ENCODE data around the gene PCDHB4. TPM values are rescaled to one million over a fixed set of nuclear protein-coding genes. Genes with fewer than 3 reads are reported as not detected.

PCDHB4 gene
- total and polyA plus RNA-seq, 2 of the 4 experiments (the other 2 are of a cell fraction) = 0.03 TPM; not detected in 1

GRCh38 chr5:141119250-141119649 is 2.4 kb upstream of the PCDHB4 start:
- in situ Hi-C loops (cut with MboI; ENCODE audit: low sequenced_read_pairs) = no loop called here
- dilution Hi-C loops (cut with HindIII; ENCODE audit: low sequenced_read_pairs, unreplicated experiment) = no loop called here
- Histone ChIP-seq H3K4ac (ENCODE audit: low read depth, low read length) (no peak overlapping the region), H3K4me3 (ENCODE audit: insufficient read depth, low read depth, low read length) (no peak overlapping the region), H3K27ac (ENCODE audit: insufficient read depth, low read length) (no peak overlapping the region), H3K36me3 (ENCODE audit: control insufficient read depth, insufficient read depth, low read length) (no peaks in the 10 kb centered on the region), H2BK20ac (ENCODE audit: low read depth, low read length) (no peak overlapping the region), H3K4me1 (ENCODE audit: control insufficient read depth, insufficient read depth, low read length) (no peaks in the 10 kb centered on the region), H2BK15ac (ENCODE audit: low read depth, low read length) (no peak overlapping the region), H3K9me3 (ENCODE audit: control insufficient read depth, insufficient read depth, low read length) (peaks cover 12% of the 10 kb centered on the region), H4K20me1 (ENCODE audit: insufficient read depth, low read length) (no peaks in the 10 kb centered on the region), H2AFZ (replicated peaks; ENCODE audit: low read length, poor library complexity) (no peak overlapping the region), H3K23ac (ENCODE audit: low read depth, low read length) (no peak overlapping the region), H3K9me1 (ENCODE audit: insufficient read depth, low read length) (no peaks in the 10 kb centered on the region), H3K18ac (ENCODE audit: low read depth, low read length) (no peak overlapping the region), H2BK5ac (ENCODE audit: low read depth, low read length, poor library complexity, severe bottlenecking) (no peak overlapping the region), H4K5ac (ENCODE audit: low read depth, low read length) (no peak overlapping the region), H3K14ac (replicated peaks; ENCODE audit: low read depth, low read length) (no peak overlapping the region), H3K27me3 (ENCODE audit: control insufficient read depth, insufficient read depth, low read length) (no peaks in the 10 kb centered on the region), H4K91ac (ENCODE audit: insufficient read depth, low read depth, low read length) (no peak overlapping the region), H3K79me1 (ENCODE audit: low read depth in 1 of 2, low read length in 2 of 2) (no peaks in the 10 kb centered on the region), H4K8ac (ENCODE audit: low read depth in 2 of 2, low read length in 2 of 2) (no peak overlapping the region), H2AK5ac (ENCODE audit: low read depth, low read length) (no peak overlapping the region), H2BK120ac (ENCODE audit: low read depth, low read length) (no peak overlapping the region), H2AK9ac (replicated peaks; ENCODE audit: low read depth, low read length, poor library complexity) (no peak overlapping the region), H3K56ac (ENCODE audit: extremely low read depth, insufficient read depth, low read length) (no peak overlapping the region), H3K9ac (ENCODE audit: low read depth, low read length) (no peak overlapping the region), H3K4me2 (ENCODE audit: low read depth, low read length) (no peak overlapping the region)
- BruUV-seq (replicated peaks) = no TSS peak
- intact Hi-C loops (cut with micrococcal nuclease) = no loop called here
- ChIA-PET POLR2A (ENCODE audit: unreplicated experiment) (no interaction called here), CTCF (no interaction called here)
- ATAC-seq (ENCODE audit: low read depth) (no peak), DNase-seq (no peak)
- TF ChIP-seq USF2 (IDR thresholded peaks at IDR 0.05; ENCODE audit: low read depth, low read length) (no peak), MXI1 (IDR thresholded peaks at IDR 0.05; ENCODE audit: borderline replicate concordance, low read depth, low read length) (no peak), SMC3 (IDR thresholded peaks at IDR 0.05; ENCODE audit: low read depth, low read length) (no peak), CTCF (conservative IDR thresholded peaks at IDR 0.05; ENCODE audit: low read depth, low read length) (no peak), ELK1 (IDR thresholded peaks at IDR 0.05; ENCODE audit: borderline replicate concordance, low read depth, low read length) (no peak), RCOR1 (IDR thresholded peaks at IDR 0.05; ENCODE audit: insufficient replicate concordance, low read length) (no peak), RAD21 (IDR thresholded peaks at IDR 0.05; ENCODE audit: low read length) (no peak), MAFK (IDR thresholded peaks at IDR 0.05; ENCODE audit: low read depth, low read length) (no peak), RFX5 (IDR thresholded peaks at IDR 0.05; ENCODE audit: low read depth, low read length) (no peak), CEBPB (IDR thresholded peaks at IDR 0.05; ENCODE audit: low read depth, low read length) (no peak), NFE2L2 (IDR thresholded peaks at IDR 0.05; ENCODE audit: low read depth, low read length) (no peak), CHD1 (IDR thresholded peaks at IDR 0.05; ENCODE audit: low read depth, low read length) (no peak), FOS (IDR thresholded peaks at IDR 0.05; ENCODE audit: low read depth, low read length) (no peak), BHLHE40 (IDR thresholded peaks at IDR 0.05; ENCODE audit: low read depth, low read length) (no peak), MAZ (IDR thresholded peaks at IDR 0.05; ENCODE audit: borderline replicate concordance, low read depth, low read length) (no peak), POLR2A (IDR thresholded peaks at IDR 0.05; ENCODE audit: low read depth, low read length) (no peak)
- WGBS, 2 experiments (ENCODE audit: extremely low coverage in 2 of 2, insufficient read length in 1 of 2) = no CpG with 5 or more reads among the region's 2 CpGs
